ENCODE measurements around the gene RSPH1. TPM values are rescaled to one million over a fixed set of nuclear protein-coding genes. Genes with fewer than 3 reads are reported as not detected.

The RSPH1 gene
- total RNA-seq, 6 donors from 2014 or later: 0.46 to 68.4 (median 13.4) TPM

- TF ChIP-seq, protein P1, sequence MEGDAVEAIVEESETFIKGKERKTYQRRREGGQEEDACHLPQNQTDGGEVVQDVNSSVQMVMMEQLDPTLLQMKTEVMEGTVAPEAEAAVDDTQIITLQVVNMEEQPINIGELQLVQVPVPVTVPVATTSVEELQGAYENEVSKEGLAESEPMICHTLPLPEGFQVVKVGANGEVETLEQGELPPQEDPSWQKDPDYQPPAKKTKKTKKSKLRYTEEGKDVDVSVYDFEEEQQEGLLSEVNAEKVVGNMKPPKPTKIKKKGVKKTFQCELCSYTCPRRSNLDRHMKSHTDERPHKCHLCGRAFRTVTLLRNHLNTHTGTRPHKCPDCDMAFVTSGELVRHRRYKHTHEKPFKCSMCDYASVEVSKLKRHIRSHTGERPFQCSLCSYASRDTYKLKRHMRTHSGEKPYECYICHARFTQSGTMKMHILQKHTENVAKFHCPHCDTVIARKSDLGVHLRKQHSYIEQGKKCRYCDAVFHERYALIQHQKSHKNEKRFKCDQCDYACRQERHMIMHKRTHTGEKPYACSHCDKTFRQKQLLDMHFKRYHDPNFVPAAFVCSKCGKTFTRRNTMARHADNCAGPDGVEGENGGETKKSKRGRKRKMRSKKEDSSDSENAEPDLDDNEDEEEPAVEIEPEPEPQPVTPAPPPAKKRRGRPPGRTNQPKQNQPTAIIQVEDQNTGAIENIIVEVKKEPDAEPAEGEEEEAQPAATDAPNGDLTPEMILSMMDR (IDR thresholded peaks at IDR 0.05): no peak
- TF ChIP-seq EP300 (IDR thresholded peaks at IDR 0.05): peak in 1 of 4 donors; percentile 67
- TF ChIP-seq POLR2AphosphoS5 (IDR thresholded peaks at IDR 0.05): peak in 1 of 2 donors; percentile 28
- TF ChIP-seq POLR2A (IDR thresholded peaks at IDR 0.05): peak in 1 of 4 donors; percentile 40
- Histone ChIP-seq H3K9me3 (no peaks in the 10 kb centered on the region), H3K4me3 (peak overlapping the region in 3 of 4 donors; percentile 15 to 38 (median 21)), H3K36me3 (peaks cover 0 to 23% (median 12%) of the 10 kb centered on the region in 4 donors), H3K27ac (peak overlapping the region; percentile 84 to 92 (median 85)), H3K27me3 (no peaks in the 10 kb centered on the region), H3K4me1 (peaks cover 43 to 64% (median 47%) of the 10 kb centered on the region in 4 donors)
- DNase-seq (peak in 1 of 2 donors; percentile 89), ATAC-seq (ENCODE audit: low FRiP score in 2 of 2) (peak; percentile 80 to 91)
- WGBS, 2 donors: 19 to 25% methylated on average over 9 to 17 of the region's 17 CpGs
These were observed 28.5 kb upstream of the RSPH1 start for GRCh38 chr21:42524341-42525028.

GRCh38 chr21:42523941-42524340, 27.9 kb upstream of the RSPH1 start:
- Histone ChIP-seq H3K4me1 (peaks cover 43 to 67% (median 47%) of the 10 kb centered on the region in 4 donors), H3K27ac (peak overlapping the region; percentile 84 to 92 (median 85)), H3K9me3 (no peaks in the 10 kb centered on the region), H3K27me3 (no peaks in the 10 kb centered on the region), H3K36me3 (peaks cover 0 to 28% (median 16%) of the 10 kb centered on the region in 4 donors), H3K4me3 (peak overlapping the region in 2 of 4 donors; percentile 21 to 38)
- 72 to 75% methylated on average over 9 of the region's 9 CpGs for WGBS, 2 donors
- TF ChIP-seq POLR2AphosphoS5 (IDR thresholded peaks at IDR 0.05) (peak in 1 of 2 donors; percentile 8), POLR2A (IDR thresholded peaks at IDR 0.05) (no peak), EP300 (IDR thresholded peaks at IDR 0.05) (no peak)
- TF ChIP-seq, protein P1 (IDR thresholded peaks at IDR 0.05): no peak
- ATAC-seq (ENCODE audit: low FRiP score in 2 of 2) (peak in 1 of 2 donors; percentile 56), DNase-seq (peak in 1 of 2 donors; percentile 51)

DNA sequence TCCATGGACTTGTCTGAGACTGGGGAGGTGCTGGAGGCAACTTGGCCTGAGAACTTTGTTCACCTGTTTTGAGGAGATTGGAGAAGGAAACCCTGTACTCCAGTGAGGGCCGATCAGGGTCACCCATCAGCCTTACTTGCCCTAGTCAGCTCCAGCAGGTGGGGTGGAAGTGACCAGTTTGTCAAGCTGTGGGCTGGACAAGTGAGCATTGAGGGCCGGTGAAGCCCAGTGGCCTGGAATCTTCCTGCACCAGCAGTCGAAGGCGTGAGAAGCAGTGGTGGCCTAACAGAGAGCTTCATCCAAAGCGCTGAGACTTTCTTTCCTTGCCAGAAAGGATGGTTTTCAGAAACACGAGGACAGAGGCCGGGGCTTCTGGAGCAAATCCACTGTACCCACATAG, 27.2 kb upstream of the RSPH1 start:
- 91 to 96% methylated on average over 6 to 7 of the region's 7 CpGs for WGBS, 2 donors
- Histone ChIP-seq H3K27ac (peak overlapping the region; percentile 84 to 92 (median 85)), H3K9me3 (no peaks in the 10 kb centered on the region), H3K27me3 (no peaks in the 10 kb centered on the region), H3K4me1 (peaks cover 37 to 61% (median 42%) of the 10 kb centered on the region in 4 donors), H3K36me3 (peaks cover 0 to 36% (median 21%) of the 10 kb centered on the region in 4 donors), H3K4me3 (no peak overlapping the region)
- TF ChIP-seq POLR2AphosphoS5 (IDR thresholded peaks at IDR 0.05) (no peak), POLR2A (IDR thresholded peaks at IDR 0.05) (no peak), EP300 (IDR thresholded peaks at IDR 0.05) (no peak)
- TF ChIP-seq, protein P1 (IDR thresholded peaks at IDR 0.05): no peak
- peak in 1 of 2 donors; percentile 20 for DNase-seq
- no peak for ATAC-seq (ENCODE audit: low FRiP score in 2 of 2)

- DNase-seq: peak in 1 of 2 donors; percentile 18
- WGBS, 2 donors: 95% methylated on average over 8 of the region's 8 CpGs; no CpG with 5 or more reads in 1 of the 2 donors
- Histone ChIP-seq H3K9me3 (no peaks in the 10 kb centered on the region), H3K4me3 (no peak overlapping the region), H3K27ac (peak overlapping the region; percentile 84 to 92 (median 85)), H3K36me3 (peaks cover 0 to 39% (median 22%) of the 10 kb centered on the region in 4 donors), H3K27me3 (no peaks in the 10 kb centered on the region), H3K4me1 (peaks cover 33 to 56% (median 40%) of the 10 kb centered on the region in 4 donors)
- no peak for ATAC-seq (ENCODE audit: low FRiP score in 2 of 2)
- no peak for TF ChIP-seq POLR2A (IDR thresholded peaks at IDR 0.05)
- TF ChIP-seq POLR2AphosphoS5 (IDR thresholded peaks at IDR 0.05): no peak
- TF ChIP-seq, protein P1 (IDR thresholded peaks at IDR 0.05): no peak
- no peak for TF ChIP-seq EP300 (IDR thresholded peaks at IDR 0.05)
These were observed 26.7 kb upstream of the RSPH1 start for GRCh38 chr21:42522771-42523170.

All from upper lobe of left lung (tissue), 6 donors.